Measurements from ENCODE around the gene HOXA10. TPM values are rescaled to one million over a fixed set of nuclear protein-coding genes. Genes with fewer than 3 reads are reported as not detected.

Gene HOXA10
- total RNA-seq, 2 donors from 2014 or later, result not detected

- Histone ChIP-seq H3K9me3 (ENCODE audit: control insufficient read depth, low read length) (no peaks in the 10 kb centered on the region), H3K27ac (ENCODE audit: low read depth, low read length) (no peak overlapping the region), H3K4me3 (ENCODE audit: low read length) (no peak overlapping the region), H3K36me3 (ENCODE audit: control insufficient read depth, insufficient read depth, low read length) (no peaks in the 10 kb centered on the region), H3K4me1 (ENCODE audit: control insufficient read depth, insufficient read depth, low read length) (peaks cover 4% of the 10 kb centered on the region), H3K27me3 (ENCODE audit: control insufficient read depth, insufficient read depth, low read length, poor library complexity, severe bottlenecking) (peaks cover 97% of the 10 kb centered on the region), H3K9ac (ENCODE audit: extremely low read depth, low read length, poor library complexity, severe bottlenecking) (no peak overlapping the region)
- TF ChIP-seq CTCF (conservative IDR thresholded peaks at IDR 0.05), result no peak
- Mint-ChIP-seq H3K4me1 (peaks cover 13% of the 10 kb centered on the region), H3K4me3 (no peak overlapping the region), H3K9me3 (no peaks in the 10 kb centered on the region), H3K27me3 (ENCODE audit: insufficient read depth) (peaks cover 95% of the 10 kb centered on the region), H3K36me3 (ENCODE audit: low read depth) (no peaks in the 10 kb centered on the region), H3K27ac (no peak overlapping the region)
- WGBS, 2 experiments (ENCODE audit: insufficient coverage in 1 of 2, insufficient read length in 1 of 2), result 22 to 24% methylated on average over 7 to 10 of the region's 10 CpGs
- peak; percentile 50 for DNase-seq
Observed at GRCh38 chr7:27203365-27203953, 29.3 kb upstream of the HOXA10 start.

- WGBS, 2 experiments (ENCODE audit: insufficient coverage in 1 of 2, insufficient read length in 1 of 2), result 26% methylated on average over 3 of the region's 3 CpGs; no CpG with 5 or more reads in 1 of the 2 experiments
- H3K4me3 ChIP-seq (ENCODE audit: low read length), result no peak overlapping the region
Observed at GRCh38 chr7:27202862-27203134, 28.7 kb upstream of the HOXA10 start.

GRCh38 chr7:27202018-27202861 is 28.1 kb upstream of the HOXA10 start:
- H3K4me3 ChIP-seq (ENCODE audit: low read length), result no peak overlapping the region
- H3K9ac ChIP-seq (ENCODE audit: extremely low read depth, low read length, poor library complexity, severe bottlenecking), result no peak overlapping the region
- no peak overlapping the region for H3K4me3 Mint-ChIP-seq
- no peak for TF ChIP-seq CTCF (conservative IDR thresholded peaks at IDR 0.05)
- H3K36me3 Mint-ChIP-seq (ENCODE audit: low read depth), result no peaks in the 10 kb centered on the region
- peaks cover 97% of the 10 kb centered on the region for H3K27me3 ChIP-seq (ENCODE audit: control insufficient read depth, insufficient read depth, low read length, poor library complexity, severe bottlenecking)
- H3K27me3 Mint-ChIP-seq (ENCODE audit: insufficient read depth), result peaks cover 95% of the 10 kb centered on the region
- H3K4me1 ChIP-seq (ENCODE audit: control insufficient read depth, insufficient read depth, low read length), result peaks cover 4% of the 10 kb centered on the region
- H3K9me3 ChIP-seq (ENCODE audit: control insufficient read depth, low read length), result no peaks in the 10 kb centered on the region
- no peaks in the 10 kb centered on the region for H3K9me3 Mint-ChIP-seq
- 7 to 14% methylated on average over 13 to 30 of the region's 30 CpGs for WGBS, 2 experiments (ENCODE audit: insufficient coverage in 1 of 2, insufficient read length in 1 of 2)
- no peak overlapping the region for H3K27ac ChIP-seq (ENCODE audit: low read depth, low read length)
- peak; percentile 60 for DNase-seq
- no peaks in the 10 kb centered on the region for H3K36me3 ChIP-seq (ENCODE audit: control insufficient read depth, insufficient read depth, low read length)
- no peak overlapping the region for H3K27ac Mint-ChIP-seq
- peaks cover 13% of the 10 kb centered on the region for H3K4me1 Mint-ChIP-seq

More at GRCh38 chr7:27202862-27203134, 28.7 kb upstream of the HOXA10 start:
- no peak for DNase-seq
- peaks cover 95% of the 10 kb centered on the region for H3K27me3 Mint-ChIP-seq (ENCODE audit: insufficient read depth)
- H3K9me3 ChIP-seq (ENCODE audit: control insufficient read depth, low read length), result no peaks in the 10 kb centered on the region
- H3K36me3 Mint-ChIP-seq (ENCODE audit: low read depth), result no peaks in the 10 kb centered on the region
- H3K27ac Mint-ChIP-seq, result no peak overlapping the region
- H3K4me3 Mint-ChIP-seq, result no peak overlapping the region
- H3K4me1 Mint-ChIP-seq, result peaks cover 13% of the 10 kb centered on the region
- H3K36me3 ChIP-seq (ENCODE audit: control insufficient read depth, insufficient read depth, low read length), result no peaks in the 10 kb centered on the region
- H3K27me3 ChIP-seq (ENCODE audit: control insufficient read depth, insufficient read depth, low read length, poor library complexity, severe bottlenecking), result peaks cover 97% of the 10 kb centered on the region
- H3K27ac ChIP-seq (ENCODE audit: low read depth, low read length), result no peak overlapping the region
- peaks cover 4% of the 10 kb centered on the region for H3K4me1 ChIP-seq (ENCODE audit: control insufficient read depth, insufficient read depth, low read length)
- no peak overlapping the region for H3K9ac ChIP-seq (ENCODE audit: extremely low read depth, low read length, poor library complexity, severe bottlenecking)
- TF ChIP-seq CTCF (conservative IDR thresholded peaks at IDR 0.05), result no peak
- H3K9me3 Mint-ChIP-seq, result no peaks in the 10 kb centered on the region

Measured in endodermal cell (in vitro differentiated cells).